K562 (cell line): ENCODE data around the gene IKBKE. TPM values are rescaled to one million over a fixed set of nuclear protein-coding genes. Genes with fewer than 3 reads are reported as not detected.
A peak's percentile ranks its signal among the peaks of the same experiment; 100 is the strongest.

Experiments
- C11orf30 ChIP-seq: fragments of 450-650 bp; IDR thresholded peaks from 2 replicates; pipeline ENCODE4 v1.6.1; 2016; ENCODE audit warnings: low read depth, mild to moderate bottlenecking
- CBX1 ChIP-seq: sonication (generic); IDR thresholded peaks from 2 replicates; pipeline ENCODE4 v1.6.1; 2016; ENCODE audit warnings: antibody characterized with exemption, low read depth, mild to moderate bottlenecking
- DIDO1 ChIP-seq: fragments of 450-650 bp; IDR thresholded peaks from 2 replicates; pipeline ENCODE4 v1.6.1; 2016; ENCODE audit warnings: low read depth, missing biosample characterization, missing genetic modification characterization
- DMBX1 ChIP-seq: fragments of 250-450 bp; sonication (Bioruptor Pico); IDR thresholded peaks from 2 replicates; pipeline ENCODE4 v1.8.0; 2022; ENCODE audit warnings: inconsistent platforms, mild to moderate bottlenecking, moderate library complexity, borderline replicate concordance
- ELF1 ChIP-seq: fragments of 200-800 bp; sonication (Bioruptor generic); IDR thresholded peaks from 2 replicates; pipeline ENCODE4 v1.6.1; 2016; ENCODE audit warnings: missing genetic modification characterization, missing compliant biosample characterization
- HDAC6 ChIP-seq: IDR thresholded peaks from 2 replicates; pipeline ENCODE4 v1.6.1; 2012; ENCODE audit warnings: low read depth, mild to moderate bottlenecking, control low read depth, inconsistent platforms, low read length, moderate library complexity
- IFI16 ChIP-seq: fragments of 250-450 bp; sonication (Bioruptor Pico); IDR thresholded peaks from 2 replicates; pipeline ENCODE4 v2.1.2; 2022; ENCODE audit warnings: mild to moderate bottlenecking, inconsistent platforms
- NFE2L1 ChIP-seq: fragments of 450-650 bp; IDR thresholded peaks from 2 replicates; pipeline ENCODE4 v1.6.1; 2016; ENCODE audit warnings: missing genetic modification characterization, low read depth, mild to moderate bottlenecking, missing compliant biosample characterization, moderate library complexity, borderline replicate concordance
- POLR3G ChIP-seq: IDR thresholded peaks from 2 replicates; pipeline ENCODE4 v1.6.1; 2011; ENCODE audit not compliant: insufficient read length, insufficient replicate concordance; ENCODE audit errors: extremely low read depth
- RBM25 ChIP-seq: fragments of 200-400 bp; formaldehyde crosslinking; IDR thresholded peaks from 2 replicates; pipeline ENCODE4 v1.6.1; 2018; ENCODE audit warnings: low read length, low read depth, moderate library complexity; ENCODE audit not compliant: severe bottlenecking
- RBM39 ChIP-seq: fragments of 200-400 bp; formaldehyde crosslinking; optimal IDR thresholded peaks from 2 replicates; pipeline ENCODE3; 2018; ENCODE audit warnings: low read depth, low read length
- SMARCA5 ChIP-seq: fragments of 450-650 bp; IDR thresholded peaks from 2 replicates; pipeline ENCODE4 v1.6.1; 2016
- SPI1 ChIP-seq: IDR thresholded peaks from 2 replicates; pipeline ENCODE4 v1.6.1; 2011; ENCODE audit warnings: low read depth, low read length, control low read depth, borderline replicate concordance
- SRSF7 ChIP-seq: fragments of 200-400 bp; formaldehyde crosslinking; optimal IDR thresholded peaks from 2 replicates; pipeline ENCODE3; 2017; ENCODE audit warnings: mild to moderate bottlenecking, low read depth, low read length
- TFAP4 ChIP-seq: sonication (generic); formaldehyde crosslinking; IDR thresholded peaks from 2 replicates; pipeline ENCODE4 v1.8.0; 2022; ENCODE audit warnings: missing genetic modification reagents, mild to moderate bottlenecking, moderate library complexity, borderline replicate concordance
- ZBTB17 ChIP-seq: fragments of 450-650 bp; formaldehyde crosslinking; IDR thresholded peaks from 2 replicates; pipeline ENCODE4 v1.4.0; 2020; ENCODE audit warnings: mild to moderate bottlenecking
- ZNF143 ChIP-seq: sonication (generic); formaldehyde crosslinking; IDR thresholded peaks from 2 replicates; pipeline ENCODE4 v1.9.0; 2022; ENCODE audit warnings: mild to moderate bottlenecking, missing genetic modification reagents
- ZNF431 ChIP-seq: sonication (generic); formaldehyde crosslinking; IDR thresholded peaks from 2 replicates; pipeline ENCODE4 v1.8.0; 2022; ENCODE audit warnings: mild to moderate bottlenecking, missing genetic modification reagents
- polyA plus RNA-seq, 8 experiments: library from polyadenylated mRNA; depleted of rRNA in 4 of 8; stranded (reverse) in 5 of 8; unstranded in 3 of 8; fragments of >200 nt; fragmentation: Nextera tagmentation in 2 of 8; fragmentation: Illumina TruSeq in 1 of 8; extraction: Ambion mirVana in 2 of 8; extraction: Trizol in 1 of 8; gene quantifications; 2 replicates each; pipeline versions ENCODE4 v1.2.1 to v1.2.3, GENCODE V29; 2011 to 2014; ENCODE audit warnings: inconsistent platforms in 1 of 8, missing spikeins in 1 of 8
- total RNA-seq, 7 experiments: library from RNA; depleted of rRNA in 6 of 7; stranded (reverse); fragments of >200 nt in 6 of 7; fragmentation: Illumina TruSeq in 2 of 7; extraction: Trizol in 2 of 7; gene quantifications; 2 replicates each; pipeline versions ENCODE4 v1.2.1 to v1.2.3, GENCODE V29; 2011 to 2021; ENCODE audit warnings: low replicate concordance in 1 of 7
- TF ChIP-seq, protein P1 (sequence below): fragments of 450-650 bp; IDR thresholded peaks from 2 replicates; pipeline ENCODE4 v1.6.1; 2016; ENCODE audit warnings: mild to moderate bottlenecking
- TF ChIP-seq, protein P2 (sequence below), 2 experiments: fragments of 450-650 bp; IDR thresholded peaks; 2 replicates each; pipeline ENCODE4 v1.6.1; 2016
- TF ChIP-seq, protein P3 (sequence below): fragments of 250-450 bp; sonication (Bioruptor Pico); IDR thresholded peaks from 2 replicates; pipeline ENCODE4 v1.4.0; 2020; ENCODE audit warnings: borderline replicate concordance

Gene IKBKE
- total and polyA plus RNA-seq, 9 of the 15 experiments (the other 6 are each of a cell fraction or from before 2014, with no cell fraction given), result 2.3 to 9.0 (median 4.8) TPM

DNA sequence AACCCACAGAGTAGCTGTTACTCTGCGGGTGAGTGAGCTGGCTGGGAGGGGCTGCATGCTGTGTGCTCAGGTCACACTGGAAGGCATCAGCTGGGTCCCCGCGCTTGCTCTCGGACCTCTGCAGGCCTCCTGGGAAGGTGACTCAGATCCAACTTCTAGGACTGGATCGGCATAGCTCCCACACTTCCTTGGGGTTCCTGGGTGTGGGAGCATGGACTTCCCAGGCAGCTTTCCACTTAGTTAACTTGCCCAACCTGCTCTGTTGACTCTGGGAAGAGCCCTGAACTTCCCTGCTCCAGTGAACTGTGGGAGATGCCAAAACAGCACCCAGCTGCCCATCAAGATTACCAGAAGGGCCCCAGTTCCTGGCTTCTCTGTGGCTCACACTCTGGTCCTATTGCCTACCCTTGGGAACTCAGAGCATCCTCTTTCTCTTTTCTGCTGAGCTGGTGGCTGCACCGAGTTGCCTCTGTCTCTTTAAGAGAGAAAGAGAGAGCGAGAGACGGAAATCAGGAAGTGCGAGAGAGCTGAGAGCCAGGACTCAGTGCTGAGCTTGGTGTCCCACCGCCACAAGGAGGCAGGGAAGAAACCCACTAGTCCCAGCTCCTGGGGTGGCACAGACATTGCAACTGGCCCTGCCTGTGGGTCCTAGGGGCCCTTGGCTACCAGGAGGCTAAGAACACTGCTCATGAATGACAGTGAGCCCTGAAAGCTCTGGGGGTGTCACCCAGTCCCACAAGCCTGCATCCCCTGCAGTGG is at the start of gene IKBKE (continued):
- TF ChIP-seq, protein P1, sequence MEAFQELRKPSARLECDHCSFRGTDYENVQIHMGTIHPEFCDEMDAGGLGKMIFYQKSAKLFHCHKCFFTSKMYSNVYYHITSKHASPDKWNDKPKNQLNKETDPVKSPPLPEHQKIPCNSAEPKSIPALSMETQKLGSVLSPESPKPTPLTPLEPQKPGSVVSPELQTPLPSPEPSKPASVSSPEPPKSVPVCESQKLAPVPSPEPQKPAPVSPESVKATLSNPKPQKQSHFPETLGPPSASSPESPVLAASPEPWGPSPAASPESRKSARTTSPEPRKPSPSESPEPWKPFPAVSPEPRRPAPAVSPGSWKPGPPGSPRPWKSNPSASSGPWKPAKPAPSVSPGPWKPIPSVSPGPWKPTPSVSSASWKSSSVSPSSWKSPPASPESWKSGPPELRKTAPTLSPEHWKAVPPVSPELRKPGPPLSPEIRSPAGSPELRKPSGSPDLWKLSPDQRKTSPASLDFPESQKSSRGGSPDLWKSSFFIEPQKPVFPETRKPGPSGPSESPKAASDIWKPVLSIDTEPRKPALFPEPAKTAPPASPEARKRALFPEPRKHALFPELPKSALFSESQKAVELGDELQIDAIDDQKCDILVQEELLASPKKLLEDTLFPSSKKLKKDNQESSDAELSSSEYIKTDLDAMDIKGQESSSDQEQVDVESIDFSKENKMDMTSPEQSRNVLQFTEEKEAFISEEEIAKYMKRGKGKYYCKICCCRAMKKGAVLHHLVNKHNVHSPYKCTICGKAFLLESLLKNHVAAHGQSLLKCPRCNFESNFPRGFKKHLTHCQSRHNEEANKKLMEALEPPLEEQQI, result no peak
- TF ChIP-seq HDAC6 (no peak), CBX1 (no peak), IFI16 (no peak), NFE2L1 (no peak), ZBTB17 (CRISPR knock-in tag) (no peak), SMARCA5 (no peak), POLR3G (no peak), RBM25 (no peak), DMBX1 (no peak), TFAP4 (CRISPR knock-in tag) (peak; percentile 39; the same call in 1 of the 2 replicates), SRSF7 (no peak), DIDO1 (tag) (no peak), RBM39 (no peak), ELF1 (tag) (peak; percentile 95), SPI1 (peak; percentile 98), ZNF143 (CRISPR knock-in tag) (no peak), ZNF431 (CRISPR knock-in tag) (no peak), C11orf30 (no peak)
- TF ChIP-seq, protein P2, sequence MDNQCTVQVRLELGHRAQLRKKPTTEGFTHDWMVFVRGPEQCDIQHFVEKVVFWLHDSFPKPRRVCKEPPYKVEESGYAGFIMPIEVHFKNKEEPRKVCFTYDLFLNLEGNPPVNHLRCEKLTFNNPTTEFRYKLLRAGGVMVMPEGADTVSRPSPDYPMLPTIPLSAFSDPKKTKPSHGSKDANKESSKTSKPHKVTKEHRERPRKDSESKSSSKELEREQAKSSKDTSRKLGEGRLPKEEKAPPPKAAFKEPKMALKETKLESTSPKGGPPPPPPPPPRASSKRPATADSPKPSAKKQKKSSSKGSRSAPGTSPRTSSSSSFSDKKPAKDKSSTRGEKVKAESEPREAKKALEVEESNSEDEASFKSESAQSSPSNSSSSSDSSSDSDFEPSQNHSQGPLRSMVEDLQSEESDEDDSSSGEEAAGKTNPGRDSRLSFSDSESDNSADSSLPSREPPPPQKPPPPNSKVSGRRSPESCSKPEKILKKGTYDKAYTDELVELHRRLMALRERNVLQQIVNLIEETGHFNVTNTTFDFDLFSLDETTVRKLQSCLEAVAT (IDR thresholded peaks at IDR 0.05), result no peak
- TF ChIP-seq, protein P3, sequence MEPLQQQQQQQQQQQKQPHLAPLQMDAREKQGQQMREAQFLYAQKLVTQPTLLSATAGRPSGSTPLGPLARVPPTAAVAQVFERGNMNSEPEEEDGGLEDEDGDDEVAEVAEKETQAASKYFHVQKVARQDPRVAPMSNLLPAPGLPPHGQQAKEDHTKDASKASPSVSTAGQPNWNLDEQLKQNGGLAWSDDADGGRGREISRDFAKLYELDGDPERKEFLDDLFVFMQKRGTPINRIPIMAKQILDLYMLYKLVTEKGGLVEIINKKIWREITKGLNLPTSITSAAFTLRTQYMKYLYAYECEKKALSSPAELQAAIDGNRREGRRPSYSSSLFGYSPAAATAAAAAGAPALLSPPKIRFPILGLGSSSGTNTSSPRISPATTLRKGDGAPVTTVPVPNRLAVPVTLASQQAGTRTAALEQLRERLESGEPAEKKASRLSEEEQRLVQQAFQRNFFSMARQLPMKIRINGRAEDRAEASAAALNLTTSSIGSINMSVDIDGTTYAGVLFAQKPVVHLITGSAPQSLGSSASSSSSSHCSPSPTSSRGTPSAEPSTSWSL (CRISPR knock-in tag), result no peak
